ENCODE results near the gene ZIC2. TPM values are rescaled to one million over a fixed set of nuclear protein-coding genes. Genes with fewer than 3 reads are reported as not detected.

The ZIC2 gene
- total RNA-seq, 1 donor from 2014 or later, result not detected

DNA sequence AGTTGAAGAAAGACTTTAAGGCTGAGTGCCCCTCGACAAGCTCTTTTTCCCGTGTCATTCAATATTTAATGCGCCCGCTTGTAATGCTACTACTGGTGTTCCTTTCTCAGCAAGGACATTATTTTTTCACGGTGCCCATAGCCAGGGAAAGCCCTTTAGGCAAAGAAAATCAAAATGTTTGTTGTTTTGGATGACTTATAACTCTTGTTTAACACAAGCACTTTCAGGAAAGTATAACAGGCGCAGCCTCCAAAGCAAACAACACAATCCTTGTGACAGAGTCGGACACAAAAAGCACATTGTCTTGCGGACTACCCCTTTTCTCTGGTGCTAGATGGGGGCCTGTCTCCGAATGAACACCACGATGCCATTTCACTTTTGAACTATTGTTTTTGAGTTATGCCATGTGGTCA lies 22.5 kb upstream of the ZIC2 start:
- no peak for DNase-seq (ENCODE audit: low spot score)

- no peak for DNase-seq (ENCODE audit: low spot score)
These were observed 21.9 kb upstream of the ZIC2 start for GRCh38 chr13:99959540-99960230.

- DNase-seq (ENCODE audit: low spot score), result no peak
These were observed 20.8 kb upstream of the ZIC2 start for GRCh38 chr13:99960663-99961311.

DNA sequence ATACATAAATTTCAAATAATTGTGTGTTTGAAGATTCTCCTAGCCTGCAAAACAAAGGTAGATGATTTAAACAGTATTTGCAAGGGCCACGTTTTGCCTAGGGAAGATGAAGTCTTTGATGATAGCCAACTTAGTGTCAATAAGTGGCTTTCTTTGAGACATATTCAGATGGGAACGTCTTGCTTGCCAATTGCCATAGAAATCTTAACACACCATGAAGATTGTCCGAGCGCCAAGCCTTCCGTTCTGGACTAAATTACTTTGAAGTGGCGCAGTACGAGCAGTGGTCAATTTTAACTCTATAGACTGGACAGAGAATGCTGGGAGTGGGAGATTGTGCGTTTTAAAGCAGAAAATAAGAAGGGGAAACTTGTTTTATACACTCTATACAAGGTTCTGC lies 19.9 kb upstream of the ZIC2 start:
- DNase-seq (ENCODE audit: low spot score), result no peak

DNA sequence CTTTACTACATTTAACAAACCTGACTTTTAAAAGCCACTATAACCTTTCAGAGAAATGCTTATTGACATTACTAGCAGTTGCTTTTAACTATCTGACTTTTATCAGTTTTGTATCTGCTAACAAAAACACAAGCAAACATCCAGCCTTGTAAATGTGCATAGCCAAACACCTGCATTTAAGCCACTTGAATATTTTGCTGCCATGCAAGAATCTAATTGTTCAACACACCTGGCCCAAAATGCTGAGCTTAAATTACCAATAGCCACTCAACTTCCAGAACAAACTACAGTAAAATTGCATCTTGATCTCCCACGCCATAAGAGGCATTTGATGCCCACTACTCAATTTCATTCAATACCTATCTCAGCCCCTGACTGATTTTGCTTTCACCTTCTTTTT lies 19.3 kb upstream of the ZIC2 start:
- no peak for DNase-seq (ENCODE audit: low spot score)

GRCh38 chr13:99963816-99964339 lies 17.7 kb upstream of the ZIC2 start:
- no peak for DNase-seq (ENCODE audit: low spot score)

DNA sequence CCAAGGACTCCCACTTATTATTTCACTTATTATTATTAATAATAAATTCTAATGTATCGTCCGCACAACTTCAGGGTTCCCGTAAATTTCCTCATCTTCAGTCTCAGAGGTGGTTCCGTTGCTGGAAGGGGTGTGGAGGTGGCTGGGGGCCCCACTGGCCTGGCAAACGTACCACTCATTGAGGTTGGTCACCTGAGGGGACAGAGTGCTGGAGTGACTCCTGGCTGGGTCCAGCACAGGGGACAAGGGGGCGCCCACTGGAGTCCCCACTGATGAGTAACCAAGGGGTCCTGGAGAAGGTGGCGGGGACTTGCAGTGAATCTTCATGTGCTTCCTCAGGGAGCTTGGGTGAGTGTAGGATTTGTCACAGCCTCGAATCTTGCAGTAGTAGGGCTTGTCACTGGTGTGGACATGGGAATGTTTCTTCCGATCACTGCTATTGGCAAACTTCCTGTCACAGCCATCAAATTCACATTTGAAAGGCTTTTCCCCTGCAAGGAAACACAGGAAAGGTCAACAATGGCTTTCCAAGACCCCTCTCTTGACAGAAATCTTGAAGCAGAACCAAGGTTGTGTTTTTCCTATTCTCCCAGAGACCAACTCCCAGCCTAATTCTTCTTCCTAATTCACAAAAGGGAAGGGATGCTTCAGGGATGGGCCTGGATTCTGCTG lies 16.1 kb upstream of the ZIC2 start:
- DNase-seq (ENCODE audit: low spot score), result no peak

DNA sequence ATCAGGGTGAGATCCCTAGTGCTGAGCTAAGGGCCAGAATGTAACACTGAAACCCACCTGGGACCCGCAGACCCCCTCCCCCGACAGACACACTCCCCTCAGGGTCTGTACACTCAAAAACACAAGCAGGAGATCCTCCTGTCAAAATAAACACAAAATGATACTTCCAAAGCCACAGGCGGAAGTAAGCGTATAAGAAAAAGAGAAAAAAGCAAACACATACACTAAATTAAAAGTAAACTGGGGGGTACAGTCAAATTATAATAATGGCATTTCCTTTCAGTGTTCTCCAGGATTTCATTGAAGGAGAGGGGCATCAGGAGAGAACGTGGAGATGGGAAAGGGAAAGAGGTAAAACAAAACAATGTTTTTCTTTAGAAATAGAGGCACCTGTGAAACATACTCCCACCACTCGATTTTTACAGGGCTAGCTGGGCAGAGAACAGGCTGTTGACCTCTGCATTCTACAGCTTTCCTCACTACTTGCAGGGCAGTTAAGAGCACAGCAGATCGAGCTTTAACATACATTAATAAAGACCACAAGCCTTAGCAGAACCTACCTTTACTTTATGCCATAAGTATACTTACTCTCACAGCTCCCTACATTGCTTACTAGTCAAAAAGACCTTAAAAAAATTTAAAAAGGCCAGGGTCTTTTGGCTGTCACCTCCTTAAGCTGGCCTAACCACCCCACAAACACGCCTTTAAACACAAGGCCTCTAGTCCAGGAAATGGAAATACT lies 15.3 kb upstream of the ZIC2 start:
- DNase-seq (ENCODE audit: low spot score), result no peak

DNA sequence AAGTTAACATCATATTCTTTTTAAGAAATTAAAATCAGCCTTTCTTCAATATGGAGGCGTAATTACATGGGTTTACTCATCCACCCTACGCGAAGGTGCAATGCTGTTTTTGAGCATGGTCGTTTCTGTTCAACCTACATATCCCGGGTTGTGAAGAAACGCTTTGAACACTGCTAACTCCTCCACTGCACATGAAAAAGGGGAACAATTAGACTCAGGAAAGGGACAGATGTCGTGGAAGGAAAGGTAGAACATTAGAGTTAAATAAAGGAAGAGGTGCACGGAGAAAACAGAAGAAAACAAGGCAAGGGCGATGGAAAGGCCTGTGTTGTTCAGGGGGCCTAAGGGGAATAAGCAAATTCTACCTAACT lies 14.1 kb upstream of the ZIC2 start:
- DNase-seq (ENCODE audit: low spot score), result no peak

GRCh38 chr13:99967869-99968520 lies 13.6 kb upstream of the ZIC2 start:
- DNase-seq (ENCODE audit: low spot score), result peak; percentile 75

- DNase-seq (ENCODE audit: low spot score), result peak; percentile 86
These were observed 12.8 kb upstream of the ZIC2 start for GRCh38 chr13:99968521-99969452.

DNA sequence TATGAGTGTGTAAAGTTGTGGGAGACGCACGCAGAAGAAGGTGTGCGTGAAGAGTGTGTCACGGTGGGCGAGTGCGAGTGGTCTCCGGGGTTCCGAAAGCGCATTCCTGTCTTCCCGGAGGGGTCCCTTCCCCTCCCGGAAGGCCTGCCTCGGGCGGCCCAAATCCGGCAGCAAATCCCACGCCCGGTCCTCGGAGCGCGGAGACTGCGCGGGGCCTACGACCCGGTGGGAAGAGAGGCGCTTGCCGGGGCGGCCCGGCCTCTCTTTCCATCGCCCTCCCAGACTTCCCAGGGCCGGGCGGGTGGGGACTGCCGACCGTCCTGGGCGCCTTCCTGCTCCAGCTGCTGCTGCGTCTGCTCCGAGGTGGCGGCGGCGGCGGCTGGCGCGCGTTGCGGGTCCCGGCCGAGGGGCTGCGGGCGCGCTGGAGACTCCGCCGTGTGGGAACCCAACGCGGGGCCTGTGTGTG lies 12.1 kb upstream of the ZIC2 start:
- no peak for DNase-seq (ENCODE audit: low spot score)

- DNase-seq (ENCODE audit: low spot score), result peak; percentile 88
These were observed 11.5 kb upstream of the ZIC2 start for GRCh38 chr13:99969919-99970650.

- peak; percentile 88 for DNase-seq (ENCODE audit: low spot score)
These were observed 10.7 kb upstream of the ZIC2 start for GRCh38 chr13:99970651-99971575.

GRCh38 chr13:99971576-99972189 lies 9.9 kb upstream of the ZIC2 start, which contains the start of gene ZIC5:
Gene ZIC5, minus strand, starts transcription at chr13:99971767. Its CDS starts 164 bp downstream, at chr13:99971603.
- DNase-seq (ENCODE audit: low spot score), result no peak

- no peak for DNase-seq (ENCODE audit: low spot score)
These were observed 9.3 kb upstream of the ZIC2 start for GRCh38 chr13:99972190-99972731.

DNA sequence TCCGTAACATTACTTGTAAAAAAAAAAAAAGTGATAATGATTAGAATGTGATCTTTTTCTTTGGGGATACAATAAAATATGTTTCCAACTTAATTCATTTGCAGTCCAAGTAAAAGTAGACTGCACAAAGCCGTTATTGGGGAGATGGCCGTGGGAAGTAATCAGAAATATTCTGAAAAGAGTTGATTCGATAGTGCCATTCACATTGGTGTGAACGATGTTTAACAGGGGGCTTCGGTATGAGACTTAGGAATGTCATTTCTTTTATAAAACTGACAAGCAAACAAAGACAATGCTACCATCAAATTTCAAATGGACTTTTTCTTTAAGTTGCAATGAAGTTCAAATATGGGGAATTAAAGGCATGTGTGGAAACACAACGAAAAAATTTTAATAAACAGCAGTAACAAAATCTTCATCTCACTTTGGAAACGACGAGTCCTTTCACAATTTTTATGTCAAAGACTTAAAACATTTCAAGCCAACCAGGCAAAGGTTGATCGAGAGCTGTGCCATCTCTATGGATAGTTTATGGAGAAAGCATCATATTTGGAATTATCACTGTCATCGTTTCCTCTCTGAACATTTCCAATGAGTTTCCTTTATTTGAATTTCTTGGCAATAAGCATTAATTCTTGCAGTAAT lies 8.3 kb upstream of the ZIC2 start:
- no peak for DNase-seq (ENCODE audit: low spot score)
